Activated CD4-positive, alpha-beta memory T cell treated with anti-CD3 and anti-CD28 coated beads, Interleukin-2, amount 10 ng/mL, durations not matched to agents 7 days and 5 days (primary cell): ENCODE data around the gene ZNF587B. TPM values are rescaled to one million over a fixed set of nuclear protein-coding genes. Genes with fewer than 3 reads are reported as not detected.
"Not testable (repeated sequence)": the region's sequence is repeated elsewhere in the genome, so short reads cannot be mapped to it uniquely, and the experiment has no call there.

ENCODE experiments used
- CTCF ChIA-PET: fragments of 350-600 bp; sonication (Branson Sonifier 250); formaldehyde crosslinking; loops from one replicate; lab custom pipeline; 2021; ENCODE audit warnings: antibody characterized with exemption, inconsistent platforms; lab: Charles Lee
- POLR2A ChIA-PET: fragments of 350-600 bp; sonication (Branson Sonifier 250); formaldehyde crosslinking; loops from one replicate; lab custom pipeline; 2021; ENCODE audit warnings: antibody characterized with exemption; lab: Charles Lee
- DNase-seq: peaks from one replicate; pipeline ENCODE4 v3.0.0-alpha.2; 2020
- H3K27ac Mint-ChIP-seq: one replicate; pipeline ENCODE4 v1.8.0; 2021; ENCODE audit warnings: mild to moderate bottlenecking, mixed read lengths
- H3K27me3 Mint-ChIP-seq: one replicate; pipeline ENCODE4 v1.8.0; 2021; ENCODE audit warnings: mixed read lengths
- H3K36me3 Mint-ChIP-seq: one replicate; pipeline ENCODE4 v1.8.0; 2021; ENCODE audit warnings: low read depth, mixed read lengths
- H3K4me1 Mint-ChIP-seq: one replicate; pipeline ENCODE4 v1.8.0; 2021; ENCODE audit warnings: mixed read lengths
- H3K4me3 Mint-ChIP-seq: one replicate; pipeline ENCODE4 v1.8.0; 2021; ENCODE audit warnings: mild to moderate bottlenecking, mixed read lengths
- H3K9me3 Mint-ChIP-seq: one replicate; pipeline ENCODE4 v1.8.0; 2021; ENCODE audit warnings: mixed read lengths
- total RNA-seq, 2 experiments: library from RNA; stranded (reverse); gene quantifications; one replicate each; pipeline ENCODE4 v1.2.3, GENCODE V29; 2021

The ZNF587B gene
- total RNA-seq, 2 experiments from 2014 or later, result 14.0 to 14.6 TPM

DNA sequence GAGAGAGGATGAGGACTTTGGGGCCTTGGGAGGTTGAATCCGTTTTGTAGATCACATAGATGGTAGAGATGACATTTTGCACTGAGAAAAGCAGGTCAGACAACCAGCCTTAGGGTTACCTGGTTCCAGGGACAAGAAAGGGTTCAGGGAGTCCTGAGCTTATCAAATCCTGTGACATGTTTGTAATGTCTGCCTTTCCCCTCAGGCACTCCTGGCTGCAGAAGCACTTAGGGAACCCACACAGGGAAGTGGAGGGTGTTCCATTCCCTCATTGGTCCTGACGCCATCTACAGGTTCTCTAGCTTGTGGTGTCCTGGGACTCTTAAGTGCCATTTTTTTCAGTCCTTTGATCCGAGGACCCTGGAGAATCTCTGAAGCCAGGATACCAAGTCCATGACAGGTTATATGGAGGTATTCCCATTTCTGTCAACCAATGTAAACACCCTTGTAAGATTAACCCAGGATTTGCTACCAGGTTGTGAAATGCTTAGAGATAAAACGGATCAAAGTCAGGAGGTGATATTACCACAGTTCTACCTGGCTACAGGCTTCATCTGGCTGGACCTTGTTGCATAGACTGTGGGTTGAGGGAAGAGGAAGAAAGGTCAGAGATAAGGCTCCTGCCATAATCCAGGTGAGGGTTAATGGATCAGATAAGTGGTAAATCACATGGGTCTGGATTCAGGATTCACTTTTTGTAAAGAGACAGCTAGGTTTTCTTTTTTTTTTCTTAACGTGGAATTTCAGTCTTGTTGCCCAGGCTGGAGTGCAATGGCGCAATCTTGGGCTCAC, 21.9 kb downstream of the ZNF587B start:
- not testable (repeated sequence) for H3K27me3 Mint-ChIP-seq, H3K4me3 Mint-ChIP-seq, H3K27ac Mint-ChIP-seq, DNase-seq
- ChIA-PET CTCF (interaction anchor here (1.5 kb wide), 1 partner anchor 33 kb away, joined by 3 read pairs; no protein-coding TSS in a partner anchor), POLR2A (interaction anchor here (0.7 to 1.0 kb wide), 2 partner anchors 10 kb away, joined by 3 read pairs; no protein-coding TSS in a partner anchor)
- Mint-ChIP-seq H3K36me3 (peaks cover 78% of the 10 kb centered on the region), H3K4me1 (peaks cover 27% of the 10 kb centered on the region), H3K9me3 (peaks cover 23% of the 10 kb centered on the region)

DNA sequence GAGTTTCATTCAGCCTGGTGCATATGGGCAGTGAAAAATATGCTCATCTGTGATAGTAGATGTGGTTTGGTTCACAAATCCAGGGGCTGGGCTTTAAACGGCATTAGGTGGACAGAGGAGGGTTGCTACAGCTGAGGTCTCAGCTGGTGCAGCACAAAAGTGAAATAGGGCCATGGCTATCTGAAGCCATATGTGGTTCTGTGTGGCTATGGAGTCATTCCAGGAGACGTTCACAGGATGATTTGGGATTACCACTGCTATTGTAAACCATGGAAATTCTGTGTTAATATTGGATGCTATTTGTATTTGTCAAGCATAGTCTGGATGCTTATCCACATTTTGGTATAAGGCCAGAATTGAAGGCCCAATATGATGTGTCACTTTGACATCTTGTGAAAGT, 24.0 kb downstream of the ZNF587B start:
- H3K9me3 Mint-ChIP-seq, result peaks cover 31% of the 10 kb centered on the region

DNA sequence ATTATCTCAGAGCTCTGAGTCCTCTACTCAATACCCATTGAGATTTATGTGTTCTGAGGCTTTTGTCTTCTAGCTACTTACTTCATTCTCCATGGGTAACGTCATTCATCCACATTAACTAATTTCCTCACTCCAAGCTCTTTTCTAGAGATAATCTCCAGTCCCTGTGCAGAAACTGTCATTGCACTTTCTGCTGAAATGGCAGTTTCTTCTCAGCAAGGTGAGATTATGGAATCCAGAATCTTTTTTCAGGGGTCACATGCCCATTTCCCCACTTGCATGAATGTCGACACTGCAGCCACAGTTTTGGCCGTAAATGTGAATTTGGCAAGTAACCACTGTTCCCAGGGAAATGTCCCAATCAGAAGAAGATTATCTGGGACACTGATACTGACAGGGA, 32.3 kb downstream of the ZNF587B start:
- H3K27me3 Mint-ChIP-seq, CTCF ChIA-PET: not testable (repeated sequence)

More for the DNA sequence above, 24.0 kb downstream of the ZNF587B start:
- POLR2A ChIA-PET, H3K27me3 Mint-ChIP-seq, H3K27ac Mint-ChIP-seq, CTCF ChIA-PET, H3K4me3 Mint-ChIP-seq, DNase-seq: not testable (repeated sequence)
- peaks cover 23% of the 10 kb centered on the region for H3K4me1 Mint-ChIP-seq
- peaks cover 91% of the 10 kb centered on the region for H3K36me3 Mint-ChIP-seq

DNA sequence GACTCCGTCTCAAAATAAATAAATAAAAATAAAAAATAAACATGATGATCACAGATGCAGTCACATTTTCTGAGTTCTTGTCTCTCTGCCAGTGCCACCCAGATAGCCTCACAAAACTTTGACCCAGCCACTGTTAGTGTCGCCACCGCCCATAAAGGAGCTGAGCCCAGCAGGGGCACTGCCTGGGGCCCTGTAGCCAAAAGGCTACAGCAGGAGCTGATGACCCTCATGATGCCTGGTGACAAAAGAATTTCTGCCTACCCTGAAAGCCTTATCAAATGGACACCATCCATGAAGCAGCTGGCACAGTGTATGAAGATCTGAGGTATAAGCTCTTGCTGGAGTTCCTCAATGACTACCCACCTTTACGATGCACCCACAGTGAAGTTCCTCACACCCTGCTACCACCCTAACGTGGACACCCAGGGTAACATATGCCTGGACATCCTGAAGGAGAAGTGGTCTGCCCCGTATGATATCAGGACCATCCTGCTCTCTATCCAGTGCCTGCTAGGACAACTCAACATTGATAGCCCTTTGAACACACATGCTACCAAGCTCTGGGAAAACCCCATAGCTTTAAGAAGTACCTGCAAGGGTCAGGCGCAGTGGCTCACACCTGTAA, 37.9 kb downstream of the ZNF587B start:
- ChIA-PET CTCF (no interaction called here), POLR2A (no interaction called here)
- Mint-ChIP-seq H3K4me1 (no peaks in the 10 kb centered on the region), H3K27ac (no peak overlapping the region), H3K9me3 (peaks cover 48% of the 10 kb centered on the region), H3K4me3 (no peak overlapping the region), H3K27me3 (no peaks in the 10 kb centered on the region), H3K36me3 (peaks cover 79% of the 10 kb centered on the region)
- DNase-seq, result no peak

More for the DNA sequence above, 32.3 kb downstream of the ZNF587B start:
- not testable (repeated sequence) for H3K4me1 Mint-ChIP-seq, DNase-seq, H3K27ac Mint-ChIP-seq, H3K4me3 Mint-ChIP-seq
- POLR2A ChIA-PET, result interaction anchor here (0.8 to 1.7 kb wide), 2 partner anchors 9 to 11 kb away, joined by 3 to 6 read pairs; no protein-coding TSS in a partner anchor
- peaks cover 91% of the 10 kb centered on the region for H3K36me3 Mint-ChIP-seq
- peaks cover 48% of the 10 kb centered on the region for H3K9me3 Mint-ChIP-seq

DNA sequence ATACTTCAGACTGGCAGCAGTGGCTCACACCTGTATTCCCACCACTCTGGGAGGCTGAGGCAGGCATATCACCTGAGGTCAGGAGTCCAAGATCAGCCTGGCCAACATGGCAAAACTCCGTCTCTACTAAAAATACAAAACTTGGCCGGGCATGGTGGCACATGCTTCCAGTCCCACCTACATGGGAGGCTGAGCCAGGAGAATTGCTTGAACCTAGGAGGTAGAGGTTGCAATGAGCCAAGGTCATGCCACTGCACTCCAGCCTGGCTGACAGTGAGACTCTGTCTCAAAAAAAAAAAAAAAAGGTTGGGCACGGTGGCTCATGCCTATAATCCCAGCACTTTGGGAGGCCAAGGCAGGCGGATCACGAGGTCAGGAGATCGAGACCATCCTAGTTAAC, 39.6 kb downstream of the ZNF587B start:
- peaks cover 83% of the 10 kb centered on the region for H3K36me3 Mint-ChIP-seq
- CTCF ChIA-PET, H3K4me3 Mint-ChIP-seq, H3K27ac Mint-ChIP-seq, POLR2A ChIA-PET, H3K4me1 Mint-ChIP-seq, H3K27me3 Mint-ChIP-seq, DNase-seq: not testable (repeated sequence)
- H3K9me3 Mint-ChIP-seq, result peaks cover 58% of the 10 kb centered on the region

DNA sequence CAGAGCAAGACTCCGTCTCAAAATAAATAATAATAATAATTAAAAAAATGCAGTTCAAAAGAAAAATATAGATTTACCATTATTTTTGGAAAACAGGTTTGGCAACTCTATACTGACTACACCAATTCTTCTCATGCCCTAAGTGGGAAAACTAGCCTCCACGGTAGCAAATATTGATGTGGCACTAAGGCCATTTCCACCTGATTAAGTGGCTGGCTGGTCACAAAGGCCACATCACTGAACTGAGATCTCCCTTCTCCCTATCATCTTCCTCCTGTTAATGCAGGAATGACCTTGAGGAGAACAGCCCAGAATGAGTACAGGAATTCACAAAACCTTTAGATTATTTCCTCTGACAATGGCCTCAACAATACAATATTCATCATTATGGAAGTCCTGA, 40.1 kb downstream of the ZNF587B start:
- Mint-ChIP-seq H3K4me1 (no peaks in the 10 kb centered on the region), H3K4me3 (no peak overlapping the region), H3K9me3 (peaks cover 61% of the 10 kb centered on the region), H3K36me3 (peaks cover 81% of the 10 kb centered on the region), H3K27ac (no peak overlapping the region), H3K27me3 (no peaks in the 10 kb centered on the region)
- no peak for DNase-seq
- ChIA-PET CTCF (no interaction called here), POLR2A (no interaction called here)

DNA sequence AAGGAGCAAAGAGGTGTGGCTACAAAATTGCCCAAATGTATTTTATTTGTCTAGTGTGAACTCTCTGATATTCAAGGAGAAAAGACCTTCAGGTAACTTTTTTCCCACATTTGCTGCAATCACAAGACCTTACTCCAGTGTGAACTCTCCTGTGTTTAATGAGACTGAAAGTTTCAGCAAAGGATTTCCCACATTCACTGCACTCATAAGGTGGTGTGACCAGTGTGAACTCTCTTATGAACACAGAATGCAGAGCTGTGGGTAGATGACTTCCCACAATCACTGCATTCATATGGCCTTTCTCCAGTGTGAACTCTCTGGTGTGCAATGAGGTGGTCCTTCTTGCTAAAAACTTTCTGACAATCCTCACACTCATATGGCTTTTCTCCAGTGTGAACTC, 42.4 kb downstream of the ZNF587B start:
- DNase-seq, result no peak
- ChIA-PET POLR2A (no interaction called here), CTCF (no interaction called here)
- no peaks in the 10 kb centered on the region for H3K27me3 Mint-ChIP-seq
- H3K4me3 Mint-ChIP-seq, result no peak overlapping the region
- H3K27ac Mint-ChIP-seq, result no peak overlapping the region
- H3K36me3 Mint-ChIP-seq, result peaks cover 79% of the 10 kb centered on the region
- H3K4me1 Mint-ChIP-seq, result no peaks in the 10 kb centered on the region
- H3K9me3 Mint-ChIP-seq, result peaks cover 67% of the 10 kb centered on the region

DNA sequence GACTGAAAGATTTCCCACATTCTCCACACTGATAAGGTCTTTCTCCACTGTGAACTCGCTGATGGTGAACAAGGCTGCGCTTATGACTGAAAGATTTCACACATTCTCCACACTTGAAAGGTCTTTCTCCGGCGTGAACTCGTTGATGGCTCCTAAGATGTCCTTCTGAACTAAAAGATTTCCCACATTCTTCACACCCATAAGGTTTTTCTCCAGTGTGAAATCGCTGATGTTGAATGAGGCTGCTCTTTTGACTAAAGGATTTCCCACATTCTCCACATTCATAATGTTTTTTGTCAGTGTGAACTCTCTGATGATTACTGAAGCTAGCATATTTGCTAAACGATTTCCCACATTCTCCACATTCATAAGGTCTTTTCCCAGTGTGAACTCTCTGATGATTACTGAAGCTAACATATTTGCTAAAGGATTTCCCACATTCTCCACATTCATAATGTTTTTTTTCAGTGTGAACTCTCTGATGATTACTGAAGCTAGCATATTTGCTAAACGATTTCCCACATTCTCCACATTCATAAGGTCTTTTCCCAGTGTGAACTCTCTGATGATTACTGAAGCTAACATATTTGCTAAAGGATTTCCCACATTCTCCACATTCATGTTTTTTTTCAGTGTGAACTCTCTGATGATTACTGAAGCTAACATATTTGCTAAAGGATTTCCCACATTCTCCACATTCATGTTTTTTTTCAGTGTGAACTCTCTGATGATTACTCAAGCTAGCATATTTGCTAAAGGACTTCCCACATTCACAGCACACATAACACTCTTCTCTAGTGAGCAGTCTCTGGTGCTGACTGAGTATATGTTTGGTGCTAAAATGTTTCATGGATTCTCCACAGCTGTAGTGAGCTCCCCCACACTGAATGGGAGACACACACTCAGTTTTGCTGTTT, 44.0 kb downstream of the ZNF587B start:
- Mint-ChIP-seq H3K36me3 (peaks cover 79% of the 10 kb centered on the region), H3K9me3 (peaks cover 67% of the 10 kb centered on the region)
- H3K27me3 Mint-ChIP-seq, DNase-seq, POLR2A ChIA-PET, H3K27ac Mint-ChIP-seq, CTCF ChIA-PET, H3K4me3 Mint-ChIP-seq, H3K4me1 Mint-ChIP-seq: not testable (repeated sequence)

DNA sequence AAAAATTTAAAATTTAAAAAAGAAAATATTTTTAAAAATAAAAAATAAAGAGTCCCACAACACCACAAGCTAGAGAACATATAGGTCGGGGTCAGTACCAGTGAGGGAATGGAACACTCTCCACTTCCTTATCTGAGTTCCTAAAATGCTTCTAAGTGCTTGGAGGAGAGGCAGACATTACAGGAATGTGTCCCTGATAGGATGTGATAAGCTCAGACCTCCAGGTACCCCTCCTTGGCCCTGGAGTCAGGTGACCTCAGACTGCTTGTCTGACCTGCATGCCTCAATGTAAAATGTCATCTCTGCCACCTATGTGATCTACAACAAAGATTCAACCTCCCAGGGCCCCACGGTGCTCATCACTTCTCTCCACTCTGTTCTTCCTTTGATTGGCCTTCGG, 55.9 kb downstream of the ZNF587B start:
- H3K4me1 Mint-ChIP-seq, result peaks cover 19% of the 10 kb centered on the region
- peaks cover 48% of the 10 kb centered on the region for H3K9me3 Mint-ChIP-seq
- peaks cover 67% of the 10 kb centered on the region for H3K36me3 Mint-ChIP-seq
- CTCF ChIA-PET, result no interaction called here
- no peak overlapping the region for H3K27ac Mint-ChIP-seq
- POLR2A ChIA-PET, result no interaction called here
- DNase-seq, result no peak
- H3K4me3 Mint-ChIP-seq, result no peak overlapping the region
- H3K27me3 Mint-ChIP-seq, result no peaks in the 10 kb centered on the region

DNA sequence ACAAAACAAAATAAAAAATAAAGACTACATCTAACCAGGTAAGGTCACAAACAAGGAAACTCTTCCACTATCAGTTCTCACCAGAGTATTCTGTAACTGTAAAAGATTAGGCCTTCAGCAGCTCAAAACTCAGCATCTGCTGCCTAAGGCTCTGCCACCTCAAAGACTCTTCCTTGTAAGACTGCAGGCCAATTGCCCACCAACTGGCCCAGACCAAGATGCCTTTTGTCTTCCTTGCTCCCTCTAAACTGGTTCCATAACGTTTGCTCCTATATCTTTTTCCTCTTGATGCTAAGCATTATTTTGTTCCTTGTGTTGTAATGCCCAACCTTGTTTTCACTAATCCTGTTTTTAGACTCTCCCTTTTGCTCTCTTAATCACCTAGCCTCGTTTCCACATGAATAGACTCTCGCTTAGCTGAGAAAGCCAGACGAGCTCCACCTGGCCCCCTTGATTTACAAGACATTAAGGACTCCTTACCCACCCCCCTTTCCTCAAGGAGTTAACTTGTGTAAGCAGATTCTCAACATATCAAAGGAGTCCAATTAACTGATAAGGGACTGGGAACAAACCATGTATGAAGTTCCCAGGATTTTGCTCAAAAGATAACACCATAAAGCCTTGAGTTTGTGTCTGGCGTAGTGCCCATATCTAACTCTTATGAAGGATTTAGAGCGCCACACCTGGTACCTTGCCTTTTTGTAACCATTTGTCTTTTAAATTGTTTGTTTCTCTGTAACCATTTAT, 57.3 kb downstream of the ZNF587B start:
- peaks cover 71% of the 10 kb centered on the region for H3K36me3 Mint-ChIP-seq
- ChIA-PET POLR2A (interaction anchor here (0.8 to 1.2 kb wide), 3 partner anchors 29 to 132 kb away, joined by 3 to 5 read pairs (median 4); partner anchors contain the start of genes ZNF417 and ZNF587), CTCF (no interaction called here)
- H3K4me3 Mint-ChIP-seq, result peak overlapping the region; percentile 79
- DNase-seq, result no peak
- peaks cover 51% of the 10 kb centered on the region for H3K9me3 Mint-ChIP-seq
- H3K27ac Mint-ChIP-seq, result no peak overlapping the region
- H3K4me1 Mint-ChIP-seq, result peaks cover 19% of the 10 kb centered on the region
- H3K27me3 Mint-ChIP-seq, result no peaks in the 10 kb centered on the region

DNA sequence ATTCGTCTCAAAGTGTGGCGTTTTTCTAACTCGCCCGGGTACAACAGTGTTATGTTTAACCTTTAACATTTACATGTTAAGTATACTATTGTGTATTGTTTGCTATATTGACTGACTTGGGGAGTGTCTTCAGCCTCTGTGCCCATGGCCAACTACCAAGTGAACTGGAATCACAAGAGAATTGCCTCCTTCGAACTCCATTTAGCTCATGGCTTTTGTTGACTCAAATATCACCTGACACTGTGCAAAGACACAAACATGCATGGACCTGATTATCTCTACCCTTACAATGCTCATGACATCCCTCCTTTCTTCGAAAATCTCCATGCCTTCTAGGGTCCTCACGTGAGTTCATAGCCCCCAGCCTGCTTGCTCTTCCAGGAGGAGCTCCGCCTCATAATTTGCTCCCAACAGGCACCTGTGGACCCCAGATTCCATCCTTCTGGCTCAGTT, 58.0 kb downstream of the ZNF587B start:
- CTCF ChIA-PET, result no interaction called here

More for the DNA sequence above, 58.0 kb downstream of the ZNF587B start:
- H3K4me3 Mint-ChIP-seq, result peak overlapping the region; percentile 79
- peaks cover 46% of the 10 kb centered on the region for H3K9me3 Mint-ChIP-seq
- no peak for DNase-seq
- peaks cover 64% of the 10 kb centered on the region for H3K36me3 Mint-ChIP-seq
- H3K4me1 Mint-ChIP-seq, result peaks cover 19% of the 10 kb centered on the region
- H3K27me3 Mint-ChIP-seq, result no peaks in the 10 kb centered on the region
- H3K27ac Mint-ChIP-seq, result peak overlapping the region; percentile 31
- POLR2A ChIA-PET, result interaction anchor here (0.8 to 1.2 kb wide), 4 partner anchors 29 to 255 kb away, joined by 3 to 5 read pairs (median 4); partner anchors contain the start of genes ZNF211, ZNF417 and ZNF587
